Aorta (tissue), 5 donors: ENCODE measurements around the gene GMEB2. TPM values are rescaled to one million over a fixed set of nuclear protein-coding genes. Genes with fewer than 3 reads are reported as not detected.

Experiments
- ATAC-seq: fragments of 200-7000 bp; cut with Tn5 transposase; one replicate; pipeline ENCODE4 v1.9.1; 2022; ENCODE audit warnings: moderate library complexity; ENCODE audit not compliant: low FRiP score
- DNase-seq, 2 donors: peaks; one replicate each; pipeline ENCODE4 v3.0.0-alpha.2; 2020
- H3K27ac ChIP-seq, 2 donors: one replicate each; pipeline ENCODE4 v1.5.1; 2013; ENCODE audit warnings: low read length in 2 of 2, mild to moderate bottlenecking in 2 of 2, moderate library complexity in 2 of 2, control low read depth in 1 of 2, inconsistent platforms in 1 of 2, low read depth in 1 of 2
- H3K27me3 ChIP-seq, 2 donors: one replicate each; pipeline ENCODE4 v1.6.1; 2013; ENCODE audit warnings: control low read depth in 1 of 2, low read length in 1 of 2, mild to moderate bottlenecking in 1 of 2, moderate library complexity in 1 of 2; ENCODE audit not compliant: insufficient read depth in 2 of 2, control insufficient read depth in 1 of 2
- H3K36me3 ChIP-seq, 2 donors: one replicate each; pipeline ENCODE4 v1.6.1; 2013; ENCODE audit warnings: control low read depth in 1 of 2, low read length in 1 of 2, mild to moderate bottlenecking in 1 of 2; ENCODE audit not compliant: insufficient read depth in 2 of 2, control insufficient read depth in 1 of 2
- H3K4me1 ChIP-seq, 2 donors: one replicate each; pipeline ENCODE4 v1.6.1; 2013; ENCODE audit warnings: low read length in 2 of 2, control low read depth in 1 of 2, mild to moderate bottlenecking in 1 of 2, moderate library complexity in 1 of 2; ENCODE audit not compliant: insufficient read depth in 2 of 2, control insufficient read depth in 1 of 2
- H3K4me3 ChIP-seq, 2 donors: one replicate each; pipeline ENCODE4 v1.5.1; 2013; ENCODE audit warnings: low read length in 2 of 2, control low read depth in 1 of 2, mild to moderate bottlenecking in 1 of 2
- H3K9me3 ChIP-seq: one replicate; pipeline ENCODE4 v1.6.1; 2013; ENCODE audit warnings: mild to moderate bottlenecking, low read length; ENCODE audit not compliant: control insufficient read depth
- WGBS, 2 donors: extraction: QIAGEN DNeasy Blood & Tissue Kit; methylation state at CpG; one replicate each; pipeline ENCODE4 v1.1.7; 2013; 5-methylcytosine and 5-hydroxymethylcytosine counted together
- intact Hi-C, 2 donors: fragments of 100-400 bp; cut with DNase I; formaldehyde crosslinking; loops; one replicate each; pipeline versions ENCODE4 v1.14.2 to v1.15.0; 2022
- polyA plus RNA-seq, 2 donors: library from polyadenylated mRNA; stranded (reverse); fragments of 200-250 nt; gene quantifications; one replicate each; pipeline ENCODE4 v1.2.3, GENCODE V29; 2013
- total RNA-seq, 2 donors: library from RNA; stranded (reverse); fragmentation: NEBNext Ultra II Directional; extraction: Animal tissue kit (Norgen Biotek cat#: 25700); gene quantifications; one replicate each; pipeline ENCODE4 v1.2.1, GENCODE V29; 2021
- donor health status: healthy with polysubstance abuse.
- donor health status: Bipolar disorder and iron deficiency.
- donor health status: DM: no; HTN: no; CAD: no.
- donor health status: DM: no; HTN: no; CAD: no.
- donor health status: DM: yes; HTN: yes; CAD: no.

Gene GMEB2
- total and polyA plus RNA-seq, 4 donors = 3.9 to 10.3 (median 9.9) TPM

DNA sequence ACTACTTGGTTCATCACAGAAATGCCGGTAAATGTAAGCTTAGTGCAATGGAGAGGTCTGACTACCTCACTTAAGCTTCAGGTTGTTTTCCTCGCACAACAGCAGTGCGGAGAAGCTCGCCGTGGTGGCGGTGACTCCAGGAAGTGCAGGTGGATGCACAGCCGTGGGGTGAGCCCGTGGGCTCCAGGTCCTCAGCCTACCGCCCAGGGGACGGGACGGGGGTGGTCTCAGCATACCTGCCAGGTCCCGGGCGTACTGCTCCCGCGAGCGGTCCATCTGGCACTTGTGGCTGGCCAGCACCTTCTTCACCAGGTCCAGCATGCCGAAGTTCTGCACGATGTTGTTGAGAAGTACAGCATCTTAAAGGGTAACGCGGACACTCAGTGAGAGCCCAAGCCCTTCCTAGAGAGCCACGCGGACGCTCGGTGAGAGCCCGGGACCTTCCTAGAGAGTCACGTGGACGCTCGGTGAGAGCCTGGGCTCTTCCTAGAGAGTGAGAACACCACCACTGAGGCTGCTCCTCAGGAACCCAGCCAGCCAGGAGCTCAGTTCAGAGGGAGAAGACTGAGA lies 35.0 kb downstream of the GMEB2 start:
- ATAC-seq (no peak), DNase-seq (peak in 1 of 2 donors; percentile 61)
- Histone ChIP-seq H3K36me3 (peaks cover 0 to 11% of the 10 kb centered on the region in 2 donors), H3K27me3 (no peaks in the 10 kb centered on the region), H3K4me3 (no peak overlapping the region), H3K4me1 (no peaks in the 10 kb centered on the region), H3K27ac (no peak overlapping the region), H3K9me3 (no peaks in the 10 kb centered on the region)
- intact Hi-C loops = no loop called here
- WGBS, 2 donors = 94 to 96% methylated on average over 28 of the region's 28 CpGs

DNA sequence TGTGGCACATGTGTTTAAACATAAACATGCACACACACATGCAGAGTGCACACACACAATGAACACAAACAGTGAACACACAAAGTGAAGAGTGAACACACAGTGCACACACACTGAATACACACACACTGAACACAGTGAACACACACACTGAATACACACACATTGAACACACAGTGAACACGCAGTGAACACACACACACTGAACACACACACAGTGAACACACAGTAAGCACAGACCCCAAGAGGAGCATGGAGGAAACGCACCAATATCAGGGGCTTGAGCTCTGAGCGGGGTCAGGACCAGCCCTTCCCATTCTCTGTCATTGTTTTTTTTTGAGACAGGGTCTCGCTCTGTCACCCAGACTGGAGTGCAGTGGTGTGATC lies 35.8 kb downstream of the GMEB2 start:
- ATAC-seq (no peak), DNase-seq (no peak)
- no peak overlapping the region for H3K27ac ChIP-seq
- no peaks in the 10 kb centered on the region for H3K9me3 ChIP-seq
- no peaks in the 10 kb centered on the region for H3K4me1 ChIP-seq
- no peak overlapping the region for H3K4me3 ChIP-seq
- H3K27me3 ChIP-seq = no peaks in the 10 kb centered on the region
- H3K36me3 ChIP-seq = peaks cover 0 to 11% of the 10 kb centered on the region in 2 donors
- intact Hi-C loops = no loop called here
- 90 to 98% methylated on average over 4 of the region's 4 CpGs for WGBS, 2 donors

DNA sequence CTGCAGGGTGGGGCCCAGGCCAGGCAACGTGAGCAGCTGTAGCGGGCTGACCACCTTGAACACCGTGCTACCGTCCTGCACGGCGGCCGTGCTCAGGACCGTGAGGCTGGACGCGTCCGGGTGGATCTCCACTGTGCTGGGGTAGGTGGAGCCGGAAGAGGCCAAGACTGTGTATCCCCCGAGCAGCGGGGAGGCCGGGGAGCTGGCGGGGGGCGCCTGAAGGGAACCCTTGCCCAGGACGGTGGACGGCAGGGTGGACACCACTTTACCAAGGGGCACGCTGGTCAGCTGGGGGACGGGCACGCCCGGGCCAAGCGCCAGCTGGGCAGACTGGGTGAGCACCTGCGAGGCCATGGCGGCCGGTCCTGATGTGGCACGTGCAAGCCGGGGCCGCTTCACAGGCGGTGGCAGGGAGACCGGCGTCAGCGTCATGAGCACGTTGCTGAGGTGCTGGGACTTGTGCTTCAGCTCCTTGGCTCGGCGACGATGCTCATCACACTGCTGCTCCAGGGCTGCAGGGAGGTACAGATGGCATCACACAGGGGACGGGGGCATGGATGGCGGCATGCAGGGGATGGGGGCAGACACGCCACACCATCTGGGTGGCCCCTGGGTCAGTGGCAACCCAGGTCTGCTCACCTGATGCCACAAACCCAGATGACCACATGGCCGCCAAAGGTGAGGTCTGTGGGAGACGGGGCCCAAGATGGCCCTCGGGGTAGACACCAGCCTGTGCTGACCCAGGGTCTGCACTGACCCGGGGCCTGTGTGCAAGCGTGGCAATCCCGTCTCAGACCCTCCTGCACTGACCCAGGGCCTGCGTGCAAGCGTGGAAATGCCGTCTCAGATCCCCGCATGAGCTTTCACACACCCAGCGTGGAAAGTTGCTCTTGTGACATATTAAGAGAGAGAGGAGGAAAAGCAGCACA lies 36.4 kb downstream of the GMEB2 start:
- WGBS, 2 donors = 92% methylated on average over 51 to 52 of the region's 52 CpGs
- Histone ChIP-seq H3K4me1 (no peaks in the 10 kb centered on the region), H3K27ac (no peak overlapping the region), H3K9me3 (no peaks in the 10 kb centered on the region), H3K27me3 (no peaks in the 10 kb centered on the region), H3K36me3 (peaks cover 0 to 11% of the 10 kb centered on the region in 2 donors), H3K4me3 (no peak overlapping the region)
- ATAC-seq = no peak
- DNase-seq = peak in 1 of 2 donors; percentile 73
- intact Hi-C loops = no loop called here

DNA sequence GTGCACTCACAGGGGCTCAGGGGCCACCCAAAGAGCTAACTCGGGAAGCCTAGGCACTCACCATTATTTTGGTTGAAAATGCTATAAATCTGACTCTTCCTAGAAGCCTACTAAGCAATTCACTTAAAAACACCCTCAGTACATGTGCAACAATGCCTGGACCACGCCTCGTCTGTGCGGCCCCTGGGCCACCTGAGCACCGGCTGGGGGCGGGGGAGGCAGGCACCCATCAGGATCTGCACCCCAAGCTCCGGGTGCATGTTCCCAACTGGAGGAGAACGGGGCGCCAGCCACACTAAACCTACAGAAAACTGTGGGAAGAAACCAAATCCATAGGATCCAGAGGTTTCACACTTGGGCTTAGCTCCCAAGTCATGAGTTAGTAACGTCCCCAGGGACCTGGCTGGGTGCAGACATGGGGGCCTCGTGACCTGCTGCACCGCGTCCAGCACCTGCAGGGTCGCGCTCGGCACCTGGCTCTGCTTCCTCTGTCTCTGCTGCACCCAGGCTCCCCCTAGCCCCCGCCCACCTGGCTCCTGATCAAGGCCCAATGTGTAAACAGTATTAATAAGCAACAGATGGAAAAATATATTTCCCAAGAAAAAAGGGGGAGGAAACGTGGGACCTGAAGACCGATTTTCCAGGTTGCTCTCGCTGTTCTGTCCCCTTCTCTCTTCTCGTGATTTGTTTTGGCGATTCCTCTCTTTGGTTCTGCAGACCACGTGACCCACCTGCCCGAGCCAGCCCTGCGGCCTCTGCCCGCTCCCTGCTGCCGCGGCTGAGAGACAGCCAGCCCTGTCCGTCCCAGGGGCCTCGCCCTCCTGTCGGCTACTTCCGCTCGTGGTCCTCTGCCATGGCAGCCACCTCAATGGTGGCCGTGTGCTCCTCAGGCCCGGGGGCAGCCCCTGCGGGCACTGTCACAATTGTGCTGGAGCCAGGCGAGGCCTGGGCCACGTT lies 37.4 kb downstream of the GMEB2 start:
- no peak for ATAC-seq
- H3K4me1 ChIP-seq = no peaks in the 10 kb centered on the region
- no peaks in the 10 kb centered on the region for H3K27me3 ChIP-seq
- no peaks in the 10 kb centered on the region for H3K9me3 ChIP-seq
- peaks cover 0 to 11% of the 10 kb centered on the region in 2 donors for H3K36me3 ChIP-seq
- intact Hi-C loops = no loop called here
- H3K27ac ChIP-seq = no peak overlapping the region
- peak in 1 of 2 donors; percentile 65 for DNase-seq
- WGBS, 2 donors = 87 to 89% methylated on average over 38 of the region's 38 CpGs
- no peak overlapping the region for H3K4me3 ChIP-seq

DNA sequence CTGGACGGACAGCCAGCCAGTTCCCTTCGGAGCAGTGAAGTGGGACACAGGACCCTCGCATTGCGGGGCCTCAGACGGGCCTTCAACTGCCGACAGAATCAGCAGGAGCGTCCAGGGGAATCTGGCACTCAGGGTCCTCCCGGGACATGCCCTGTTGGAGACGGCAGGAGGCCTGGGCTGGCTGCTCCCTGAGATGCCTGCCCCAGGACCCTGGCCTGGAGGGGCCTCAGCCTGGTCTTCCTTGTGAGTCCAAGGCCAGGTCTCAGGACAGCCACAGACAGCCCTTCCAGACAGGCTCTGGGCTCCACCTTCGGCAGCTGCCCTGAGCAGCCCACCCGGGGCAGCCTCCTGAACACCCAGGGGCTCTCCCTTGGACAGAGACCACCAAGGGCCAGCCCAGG lies 38.3 kb downstream of the GMEB2 start:
- DNase-seq = peak in 1 of 2 donors; percentile 71
- Histone ChIP-seq H3K27ac (no peak overlapping the region), H3K4me1 (no peaks in the 10 kb centered on the region), H3K27me3 (no peaks in the 10 kb centered on the region), H3K36me3 (peaks cover 0 to 11% of the 10 kb centered on the region in 2 donors), H3K4me3 (no peak overlapping the region), H3K9me3 (no peaks in the 10 kb centered on the region)
- peak; percentile 17 for ATAC-seq
- 85 to 86% methylated on average over 11 of the region's 11 CpGs for WGBS, 2 donors
- intact Hi-C loops = no loop called here

DNA sequence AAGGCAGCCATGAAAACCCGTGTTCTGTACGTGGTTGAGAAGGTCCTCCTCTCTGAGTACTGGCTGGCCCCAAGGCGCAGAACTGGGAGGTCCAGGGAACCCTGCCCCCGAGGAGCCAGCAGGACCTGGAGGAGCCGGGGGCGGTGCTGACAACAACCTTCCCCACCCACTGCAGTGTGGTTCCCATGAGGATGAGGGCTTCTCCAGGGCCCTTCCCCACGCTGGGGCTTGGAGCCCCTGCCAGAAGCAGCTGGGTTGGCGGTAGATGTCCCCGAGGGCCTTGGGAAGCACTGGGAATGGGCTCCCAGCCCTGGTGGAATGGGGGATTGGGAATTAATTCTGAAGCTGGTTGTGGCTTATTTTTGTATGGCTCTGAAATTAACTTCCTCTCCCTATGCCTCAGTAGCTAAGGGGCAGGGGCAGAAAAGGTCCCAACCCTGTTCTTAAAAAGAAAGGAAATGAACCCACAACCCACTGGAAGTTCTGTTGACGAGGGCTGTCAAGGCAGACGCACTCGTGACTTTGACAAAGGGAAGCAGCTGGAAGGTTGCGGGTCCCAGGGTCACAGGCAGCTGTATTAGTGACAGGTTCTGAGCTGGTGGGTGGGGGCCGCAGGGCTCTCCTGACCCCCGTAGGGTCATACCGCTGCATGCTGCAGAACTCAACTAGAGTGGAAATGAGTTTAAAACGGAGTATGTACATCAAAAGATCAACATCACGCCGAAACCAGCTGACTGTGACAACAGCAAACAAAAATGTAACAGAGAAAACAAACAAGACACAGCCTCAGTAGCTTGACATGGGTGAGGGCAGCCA lies 38.9 kb downstream of the GMEB2 start:
- H3K27me3 ChIP-seq = no peaks in the 10 kb centered on the region
- H3K4me3 ChIP-seq = no peak overlapping the region
- DNase-seq = peak in 1 of 2 donors; percentile 63
- no peak for ATAC-seq
- peaks cover 0 to 11% of the 10 kb centered on the region in 2 donors for H3K36me3 ChIP-seq
- intact Hi-C loops = no loop called here
- no peak overlapping the region for H3K27ac ChIP-seq
- 72 to 79% methylated on average over 19 of the region's 19 CpGs for WGBS, 2 donors
- no peaks in the 10 kb centered on the region for H3K9me3 ChIP-seq
- no peaks in the 10 kb centered on the region for H3K4me1 ChIP-seq

DNA sequence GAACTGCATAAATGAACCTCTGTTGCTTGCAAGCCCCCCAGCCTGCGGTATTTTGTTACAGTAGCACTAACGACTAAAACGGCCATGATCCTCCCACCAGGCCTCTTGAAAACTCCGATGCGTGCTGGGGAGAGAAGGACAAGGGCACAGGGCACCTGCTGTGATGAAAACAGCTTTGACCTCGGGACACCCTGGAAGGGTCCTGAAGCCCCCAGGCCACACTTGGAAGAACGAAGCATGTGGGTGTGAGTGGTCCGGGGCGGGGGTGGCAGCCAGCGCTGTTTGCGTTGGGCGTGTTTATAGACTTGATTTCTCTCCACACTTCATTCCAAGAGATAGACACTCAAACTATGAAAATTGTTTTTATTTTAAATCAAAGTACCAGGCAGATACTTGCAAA lies 39.6 kb downstream of the GMEB2 start:
- Histone ChIP-seq H3K4me3 (no peak overlapping the region), H3K4me1 (no peaks in the 10 kb centered on the region), H3K9me3 (no peaks in the 10 kb centered on the region), H3K27ac (no peak overlapping the region), H3K27me3 (no peaks in the 10 kb centered on the region), H3K36me3 (peaks cover 0 to 11% of the 10 kb centered on the region in 2 donors)
- no peak for ATAC-seq
- intact Hi-C loops = no loop called here
- peak in 1 of 2 donors; percentile 64 for DNase-seq
- WGBS, 2 donors = 92 to 93% methylated on average over 12 of the region's 12 CpGs

DNA sequence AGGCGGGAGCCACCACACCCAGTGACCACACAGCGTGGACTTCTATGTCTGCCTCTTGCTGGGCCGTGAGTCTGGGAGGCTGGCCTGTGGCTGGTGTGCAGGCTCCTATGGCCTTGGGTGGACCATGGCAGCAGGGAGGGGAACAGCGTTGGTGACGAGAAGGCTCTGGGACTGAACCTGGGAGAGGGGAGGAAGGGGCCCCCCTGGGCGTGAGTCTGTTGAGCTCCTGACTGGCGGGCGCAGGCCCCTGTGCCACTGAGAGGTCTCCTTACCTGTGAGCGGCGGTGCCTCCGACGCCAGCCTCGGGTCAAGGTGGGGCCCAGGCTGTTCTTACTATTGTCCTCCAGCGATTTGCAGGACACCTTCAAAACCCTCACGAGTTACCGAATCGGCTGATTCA lies 40.1 kb downstream of the GMEB2 start:
- no peak for ATAC-seq
- 88 to 92% methylated on average over 17 of the region's 17 CpGs for WGBS, 2 donors
- Histone ChIP-seq H3K4me1 (no peaks in the 10 kb centered on the region), H3K9me3 (no peaks in the 10 kb centered on the region), H3K4me3 (no peak overlapping the region), H3K27ac (no peak overlapping the region), H3K36me3 (peaks cover 0 to 11% of the 10 kb centered on the region in 2 donors), H3K27me3 (no peaks in the 10 kb centered on the region)
- peak in 1 of 2 donors; percentile 74 for DNase-seq
- intact Hi-C loops = no loop called here
